Stomach (tissue), 9 donors: ENCODE data around the gene OPHN1. TPM values are rescaled to one million over a fixed set of nuclear protein-coding genes. Genes with fewer than 3 reads are reported as not detected.
"Not testable (repeated sequence)": the region's sequence is repeated elsewhere in the genome, so short reads cannot be mapped to it uniquely, and the experiment has no call there.

ENCODE experiments used
- DNase-seq, 2 donors: peaks; one replicate each; pipeline versions ENCODE4 v3.0.0 to v3.0.0-alpha.2; 2013 to 2019
- H3K27ac ChIP-seq, 5 donors: fragments of 200-600 bp in 4 of 5; sonication (generic) in 4 of 5; one replicate each; pipeline ENCODE4 v1.5.1; 2013 to 2019; ENCODE audit warnings: mild to moderate bottlenecking in 1 of 5, moderate library complexity in 1 of 5
- H3K27me3 ChIP-seq, 3 donors: fragments of 200-600 bp; sonication (generic); one replicate each; pipeline ENCODE4 v1.5.1; 2017 to 2019; ENCODE audit warnings: mixed run types in 1 of 3
- H3K36me3 ChIP-seq, 4 donors: fragments of 200-600 bp; sonication (generic); 1 replicate in 3 of 4; 2 replicates in 1 of 4; pipeline ENCODE4 v1.5.1; 2016 to 2019
- H3K4me1 ChIP-seq, 4 donors: fragments of 200-600 bp; sonication (generic); one replicate each; pipeline ENCODE4 v1.5.1; 2016 to 2019
- H3K4me3 ChIP-seq, 4 donors: fragments of 200-600 bp; sonication (generic) in 3 of 4; one replicate each; pipeline ENCODE4 v1.5.1; 2016 to 2019; ENCODE audit warnings: mild to moderate bottlenecking in 1 of 4
- H3K9me3 ChIP-seq, 4 donors: fragments of 200-600 bp; sonication (generic); one replicate each; pipeline ENCODE4 v1.5.1; 2016 to 2019
- CTCF ChIP-seq, 7 experiments: fragments of 450-650 bp in 4 of 7; fragments of 200-600 bp in 3 of 7; sonication (generic) in 3 of 7; IDR thresholded peaks; one replicate each; pipeline ENCODE4 v1.5.1; 2016 to 2019; ENCODE audit warnings: antibody characterized with exemption in 7 of 7, control low read depth in 2 of 7, mild to moderate bottlenecking in 1 of 7
- EP300 ChIP-seq: sonication (generic); formaldehyde crosslinking; IDR thresholded peaks from one replicate; pipeline ENCODE4 v1.6.1; 2017; ENCODE audit warnings: antibody characterized with exemption
- POLR2A ChIP-seq, 4 donors: fragments of 450-650 bp; IDR thresholded peaks; one replicate each; pipeline ENCODE4 v1.6.1; 2016; ENCODE audit warnings: antibody characterized with exemption in 4 of 4, control low read depth in 2 of 4, mild to moderate bottlenecking in 1 of 4, moderate library complexity in 1 of 4
- POLR2AphosphoS5 ChIP-seq, 3 donors: sonication (generic); formaldehyde crosslinking; IDR thresholded peaks; one replicate each; pipeline ENCODE4 v1.6.1; 2016; ENCODE audit warnings: antibody characterized with exemption in 3 of 3
- WGBS, 5 donors: extraction: QIAGEN DNeasy Blood & Tissue Kit in 3 of 5; methylation state at CpG; one replicate each; pipeline versions ENCODE4 v1.1.5 to v1.1.7; 2013 to 2018; 5-methylcytosine and 5-hydroxymethylcytosine counted together
- intact Hi-C: fragments of 100-400 bp; cut with DNase I; formaldehyde crosslinking; loops from one replicate; pipeline ENCODE4 v1.15.1; 2023; ENCODE audit warnings: low total_unique reads
- polyA plus RNA-seq, 3 donors: library from polyadenylated mRNA; stranded (reverse); fragments of 200-250 nt; gene quantifications; one replicate each; pipeline ENCODE4 v1.2.3, GENCODE V29; 2013
- total RNA-seq, 5 donors: library from RNA; depleted of rRNA; stranded (reverse); fragments of >200 nt; gene quantifications; one replicate each; pipeline versions ENCODE4 v1.1.0 to v1.2.3, GENCODE V29; 2014 to 2016
- donor health status: healthy with polysubstance abuse.
- donor health status: Bipolar disorder and iron deficiency.
- donor health status: healthy.

Gene OPHN1
- total and polyA plus RNA-seq, 8 donors, result 0.78 to 76.4 (median 5.0) TPM

DNA sequence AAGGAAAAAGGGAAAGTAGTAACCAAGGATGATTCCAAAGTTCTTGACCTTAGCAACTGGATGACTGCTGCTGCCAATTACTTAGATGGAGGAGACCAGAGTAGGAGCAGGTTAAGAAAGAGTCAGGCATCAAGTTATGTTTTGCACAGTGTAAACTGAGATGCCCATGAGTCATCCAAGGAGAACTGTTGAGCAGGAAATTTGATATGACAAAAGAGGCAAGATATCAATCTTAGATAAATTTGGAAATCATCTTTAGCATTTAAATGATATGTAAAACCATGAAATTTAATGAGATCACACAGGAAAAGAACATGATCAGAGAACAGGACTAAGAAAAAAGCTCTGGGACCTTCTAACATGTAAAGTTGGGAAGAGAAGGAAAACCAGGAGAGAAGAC, 361.3 kb downstream of the OPHN1 start:
- Histone ChIP-seq H3K9me3 (no peaks in the 10 kb centered on the region), H3K4me1 (no peaks in the 10 kb centered on the region), H3K27ac (no peak overlapping the region), H3K27me3 (no peaks in the 10 kb centered on the region), H3K4me3 (no peak overlapping the region), H3K36me3 (peaks cover 0 to 24% (median 14%) of the 10 kb centered on the region in 4 donors)
- intact Hi-C loops, result no loop called here
- DNase-seq, result no peak
- no peak for TF ChIP-seq EP300
- no peak for TF ChIP-seq CTCF (IDR thresholded peaks at IDR 0.05)
- TF ChIP-seq POLR2A (IDR thresholded peaks at IDR 0.05), result no peak
- TF ChIP-seq POLR2AphosphoS5 (IDR thresholded peaks at IDR 0.05), result no peak

DNA sequence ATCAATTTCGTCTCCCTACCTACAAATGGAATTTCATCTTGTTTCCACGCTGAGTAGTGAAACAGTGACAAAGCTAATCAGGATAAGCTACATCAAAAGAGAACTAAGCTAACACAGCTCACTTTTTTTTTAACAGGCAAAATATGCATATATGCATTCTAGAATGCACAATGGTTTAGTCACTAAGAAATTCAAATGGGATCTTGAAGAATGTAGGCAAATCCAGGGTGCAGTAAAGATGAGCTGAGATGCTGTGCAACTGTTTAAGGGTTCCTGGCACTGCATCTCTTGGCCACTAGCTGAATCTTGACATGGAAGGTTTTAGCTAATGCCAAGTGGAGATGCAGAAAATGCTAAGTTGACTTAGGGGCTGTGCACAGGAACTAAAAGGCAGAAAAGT, 363.2 kb downstream of the OPHN1 start:
- H3K27me3 ChIP-seq, intact Hi-C loops, H3K4me3 ChIP-seq, H3K27ac ChIP-seq, DNase-seq, H3K9me3 ChIP-seq, H3K4me1 ChIP-seq: not testable (repeated sequence)
- 50 to 92% (median 83%) methylated on average over 2 of the region's 2 CpGs for WGBS, 5 donors
- peaks cover 0 to 24% (median 14%) of the 10 kb centered on the region in 4 donors for H3K36me3 ChIP-seq

GRCh38 chrX:68061206-68061535, 372.1 kb downstream of the OPHN1 start:
- WGBS, 5 donors, result 67 to 82% (median 80%) methylated on average over 4 of the region's 4 CpGs
- peaks cover 0 to 3% (median 0%) of the 10 kb centered on the region in 4 donors for H3K36me3 ChIP-seq
- TF ChIP-seq CTCF (IDR thresholded peaks at IDR 0.05) (no peak), EP300 (no peak), POLR2A (IDR thresholded peaks at IDR 0.05) (no peak), POLR2AphosphoS5 (IDR thresholded peaks at IDR 0.05) (no peak)
- H3K27me3 ChIP-seq, result no peaks in the 10 kb centered on the region
- H3K4me3 ChIP-seq, result no peak overlapping the region
- no peaks in the 10 kb centered on the region for H3K4me1 ChIP-seq
- DNase-seq, result peak in 1 of 2 donors; percentile 4
- no peak overlapping the region for H3K27ac ChIP-seq
- intact Hi-C loops, result no loop called here
- H3K9me3 ChIP-seq, result no peaks in the 10 kb centered on the region

DNA sequence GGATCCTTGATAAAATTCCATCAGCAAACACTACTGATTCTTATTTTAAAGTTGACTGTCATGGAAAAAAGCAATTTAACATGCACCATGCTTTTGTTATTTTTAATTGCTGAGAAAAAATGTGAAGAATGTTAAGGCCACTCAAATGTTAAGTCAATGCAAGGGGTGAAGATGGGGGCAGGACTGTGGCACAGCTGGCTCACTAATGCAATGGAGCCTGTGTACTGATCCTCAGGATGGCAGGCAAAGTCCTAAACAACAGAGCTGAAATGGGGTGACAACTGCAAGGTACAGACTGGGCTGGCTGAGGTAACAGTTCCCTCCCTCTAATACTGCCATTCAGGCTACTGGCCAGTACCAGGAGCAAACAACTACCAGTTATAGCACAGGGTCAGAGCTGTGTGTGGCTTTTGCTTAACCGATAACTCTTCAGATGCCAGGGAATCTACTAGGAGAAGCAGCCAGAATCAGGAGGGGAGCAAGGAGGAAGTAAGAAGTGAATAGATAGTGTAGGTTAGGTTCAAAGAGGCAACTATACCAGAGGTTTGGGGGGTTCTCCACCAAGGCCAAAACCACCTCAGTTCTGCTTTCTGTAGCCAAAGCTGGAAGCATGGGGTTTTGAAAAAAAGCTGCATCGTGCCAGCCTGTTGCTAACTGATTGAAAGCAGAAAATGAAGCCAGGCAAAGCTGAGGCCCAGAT, 372.6 kb downstream of the OPHN1 start:
- Histone ChIP-seq H3K4me1 (no peaks in the 10 kb centered on the region), H3K4me3 (no peak overlapping the region), H3K36me3 (peaks cover 0 to 3% (median 0%) of the 10 kb centered on the region in 4 donors), H3K27me3 (no peaks in the 10 kb centered on the region), H3K27ac (no peak overlapping the region), H3K9me3 (no peaks in the 10 kb centered on the region)
- WGBS, 5 donors, result 52 to 79% (median 60%) methylated on average over 2 of the region's 2 CpGs
- TF ChIP-seq CTCF (IDR thresholded peaks at IDR 0.05) (no peak), EP300 (no peak), POLR2A (IDR thresholded peaks at IDR 0.05) (no peak), POLR2AphosphoS5 (IDR thresholded peaks at IDR 0.05) (no peak)
- intact Hi-C loops, result no loop called here
- no peak for DNase-seq

DNA sequence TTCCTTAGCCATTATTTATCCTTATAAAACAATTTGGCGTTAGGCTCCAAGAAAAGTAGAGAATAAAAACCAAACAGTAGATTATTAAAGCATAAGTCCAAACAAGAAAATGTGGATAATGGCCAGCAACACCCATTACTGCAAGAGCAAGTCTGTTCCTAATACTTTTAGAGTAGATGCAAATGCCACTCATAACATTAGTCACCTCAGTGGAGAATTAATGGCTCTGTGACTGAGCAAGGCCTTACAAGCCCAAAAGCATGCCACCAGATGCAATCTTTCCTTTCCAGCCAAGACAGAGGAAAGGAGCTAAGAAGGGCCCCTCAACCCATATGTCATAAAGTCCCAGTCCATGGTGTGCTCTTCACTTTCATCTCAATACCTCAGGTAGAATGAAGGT, 373.8 kb downstream of the OPHN1 start:
- no peak overlapping the region for H3K4me3 ChIP-seq
- H3K27ac ChIP-seq, result no peak overlapping the region
- H3K27me3 ChIP-seq, result no peaks in the 10 kb centered on the region
- no peak for TF ChIP-seq EP300
- no peak for TF ChIP-seq POLR2AphosphoS5 (IDR thresholded peaks at IDR 0.05)
- TF ChIP-seq CTCF (IDR thresholded peaks at IDR 0.05), result no peak
- TF ChIP-seq POLR2A (IDR thresholded peaks at IDR 0.05), result no peak
- H3K36me3 ChIP-seq, result peaks cover 0 to 3% (median 0%) of the 10 kb centered on the region in 4 donors
- WGBS, 5 donors, result 64 to 80% (median 68%) methylated on average over 1 of the region's 1 CpG
- DNase-seq, result no peak
- no peaks in the 10 kb centered on the region for H3K9me3 ChIP-seq
- H3K4me1 ChIP-seq, result no peaks in the 10 kb centered on the region
- intact Hi-C loops, result no loop called here
